HepG2 (cell line): ENCODE results near the gene MAD2L2. TPM values are rescaled to one million over a fixed set of nuclear protein-coding genes. Genes with fewer than 3 reads are reported as not detected.

Experiments used
- CSRNP2 ChIP-seq: sonication (generic); formaldehyde crosslinking; conservative IDR thresholded peaks from 2 replicates; pipeline ENCODE4 v1.8.0; 2022; ENCODE audit warnings: low read depth, missing genetic modification reagents
- FOSL1 ChIP-seq: sonication (generic); formaldehyde crosslinking; IDR thresholded peaks from 2 replicates; pipeline ENCODE4 v1.9.0; 2021; ENCODE audit warnings: missing genetic modification reagents, borderline replicate concordance
- HDAC2 ChIP-seq: sonication (generic); formaldehyde crosslinking; IDR thresholded peaks from 2 replicates; pipeline ENCODE4 v1.4.0; 2020; ENCODE audit warnings: missing genetic modification reagents
- HNRNPUL1 ChIP-seq: fragments of 200-400 bp; formaldehyde crosslinking; IDR thresholded peaks from 2 replicates; pipeline ENCODE4 v1.6.1; 2017; ENCODE audit warnings: low read depth, mild to moderate bottlenecking, low read length, moderate library complexity
- IRF1 ChIP-seq: sonication (generic); formaldehyde crosslinking; IDR thresholded peaks from 2 replicates; pipeline ENCODE4 v1.4.0; 2020; ENCODE audit warnings: low read depth, mild to moderate bottlenecking, missing genetic modification reagents
- ISL2 ChIP-seq: sonication (generic); formaldehyde crosslinking; IDR thresholded peaks from 2 replicates; pipeline ENCODE4 v1.5.0; 2020; ENCODE audit warnings: missing genetic modification reagents
- NFKBIZ ChIP-seq: IDR thresholded peaks from 2 replicates; pipeline ENCODE4 v1.6.1; 2018; ENCODE audit warnings: missing genetic modification reagents, missing compliant biosample characterization
- RBAK ChIP-seq: sonication (generic); formaldehyde crosslinking; IDR thresholded peaks from 2 replicates; pipeline ENCODE4 v1.5.1; 2020; ENCODE audit warnings: mild to moderate bottlenecking, missing genetic modification reagents
- SOX6 ChIP-seq, 2 experiments: fragments of 450-650 bp in 1 of 2; sonication (generic) in 1 of 2; formaldehyde crosslinking in 1 of 2; IDR thresholded peaks; 2 replicates each; pipeline versions ENCODE4 v1.4.0 to v1.6.1; 2017 to 2020; ENCODE audit warnings: antibody characterized with exemption in 1 of 2, mild to moderate bottlenecking in 1 of 2, missing genetic modification reagents in 1 of 2
- ZC3H4 ChIP-seq: sonication (generic); formaldehyde crosslinking; IDR thresholded peaks from 2 replicates; pipeline ENCODE4 v1.4.0; 2020; ENCODE audit warnings: missing genetic modification reagents, borderline replicate concordance
- ZNF280D ChIP-seq: sonication (generic); formaldehyde crosslinking; IDR thresholded peaks from 2 replicates; pipeline ENCODE4 v1.5.1; 2020; ENCODE audit warnings: mild to moderate bottlenecking, missing genetic modification reagents
- polyA plus RNA-seq, 8 experiments: library from polyadenylated mRNA; depleted of rRNA in 3 of 8; stranded (reverse) in 7 of 8; unstranded in 1 of 8; fragments of >200 nt; fragmentation: Illumina TruSeq in 4 of 8; extraction: Trizol in 4 of 8; gene quantifications; 2 replicates each; pipeline versions ENCODE4 v1.2.1 to v1.2.3, GENCODE V29; 2011 to 2016; ENCODE audit warnings: low read depth in 4 of 8, missing spikeins in 1 of 8, mixed read lengths in 1 of 8; ENCODE audit not compliant: insufficient read depth in 1 of 8
- total RNA-seq, 5 experiments: library from RNA; depleted of rRNA; stranded (reverse); fragments of >200 nt; fragmentation: Illumina TruSeq; extraction: Trizol; gene quantifications; 2 replicates each; pipeline ENCODE4 v1.2.3, GENCODE V29; 2016; ENCODE audit warnings: low read depth in 1 of 5
- TF ChIP-seq, protein P1 (sequence below): sonication (generic); formaldehyde crosslinking; IDR thresholded peaks from 2 replicates; pipeline ENCODE4 v1.5.0; 2020; ENCODE audit warnings: missing genetic modification reagents
- TF ChIP-seq, protein P2 (sequence below): sonication (generic); formaldehyde crosslinking; IDR thresholded peaks from 2 replicates; pipeline ENCODE4 v1.5.1; 2020; ENCODE audit warnings: mild to moderate bottlenecking, moderate library complexity, missing genetic modification reagents
- TF ChIP-seq, protein P3 (sequence below): fragments of 450-650 bp; IDR thresholded peaks from 2 replicates; pipeline ENCODE4 v1.6.1; 2017
- TF ChIP-seq, protein P4 (sequence below): sonication (generic); formaldehyde crosslinking; IDR thresholded peaks from 2 replicates; pipeline ENCODE4 v1.5.0; 2020; ENCODE audit warnings: mild to moderate bottlenecking, low read depth, missing genetic modification reagents, borderline replicate concordance
- TF ChIP-seq, protein P5 (sequence below): sonication (generic); formaldehyde crosslinking; IDR thresholded peaks from 2 replicates; pipeline ENCODE4 v1.5.1; 2020; ENCODE audit warnings: missing genetic modification reagents, mild to moderate bottlenecking, borderline replicate concordance

The MAD2L2 gene
- total and polyA plus RNA-seq, 2 of the 13 experiments (the other 11 are each of a cell fraction or from before 2014, with no cell fraction given) = 51.8 to 53.8 TPM

- no peak for TF ChIP-seq ZNF280D (CRISPR knock-in tag)
- no peak for TF ChIP-seq RBAK (CRISPR knock-in tag)
- TF ChIP-seq, protein P1, sequence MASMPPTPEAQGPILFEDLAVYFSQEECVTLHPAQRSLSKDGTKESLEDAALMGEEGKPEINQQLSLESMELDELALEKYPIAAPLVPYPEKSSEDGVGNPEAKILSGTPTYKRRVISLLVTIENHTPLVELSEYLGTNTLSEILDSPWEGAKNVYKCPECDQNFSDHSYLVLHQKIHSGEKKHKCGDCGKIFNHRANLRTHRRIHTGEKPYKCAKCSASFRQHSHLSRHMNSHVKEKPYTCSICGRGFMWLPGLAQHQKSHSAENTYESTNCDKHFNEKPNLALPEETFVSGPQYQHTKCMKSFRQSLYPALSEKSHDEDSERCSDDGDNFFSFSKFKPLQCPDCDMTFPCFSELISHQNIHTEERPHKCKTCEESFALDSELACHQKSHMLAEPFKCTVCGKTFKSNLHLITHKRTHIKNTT (CRISPR knock-in tag) = no peak
- TF ChIP-seq, protein P2, sequence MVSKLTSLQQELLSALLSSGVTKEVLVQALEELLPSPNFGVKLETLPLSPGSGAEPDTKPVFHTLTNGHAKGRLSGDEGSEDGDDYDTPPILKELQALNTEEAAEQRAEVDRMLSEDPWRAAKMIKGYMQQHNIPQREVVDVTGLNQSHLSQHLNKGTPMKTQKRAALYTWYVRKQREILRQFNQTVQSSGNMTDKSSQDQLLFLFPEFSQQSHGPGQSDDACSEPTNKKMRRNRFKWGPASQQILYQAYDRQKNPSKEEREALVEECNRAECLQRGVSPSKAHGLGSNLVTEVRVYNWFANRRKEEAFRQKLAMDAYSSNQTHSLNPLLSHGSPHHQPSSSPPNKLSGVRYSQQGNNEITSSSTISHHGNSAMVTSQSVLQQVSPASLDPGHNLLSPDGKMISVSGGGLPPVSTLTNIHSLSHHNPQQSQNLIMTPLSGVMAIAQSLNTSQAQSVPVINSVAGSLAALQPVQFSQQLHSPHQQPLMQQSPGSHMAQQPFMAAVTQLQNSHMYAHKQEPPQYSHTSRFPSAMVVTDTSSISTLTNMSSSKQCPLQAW (CRISPR knock-in tag) = 0 out of 2 replicates have a peak, but pooled peaks have one; percentile 30
- TF ChIP-seq HNRNPUL1 = no peak
- TF ChIP-seq, protein P3, sequence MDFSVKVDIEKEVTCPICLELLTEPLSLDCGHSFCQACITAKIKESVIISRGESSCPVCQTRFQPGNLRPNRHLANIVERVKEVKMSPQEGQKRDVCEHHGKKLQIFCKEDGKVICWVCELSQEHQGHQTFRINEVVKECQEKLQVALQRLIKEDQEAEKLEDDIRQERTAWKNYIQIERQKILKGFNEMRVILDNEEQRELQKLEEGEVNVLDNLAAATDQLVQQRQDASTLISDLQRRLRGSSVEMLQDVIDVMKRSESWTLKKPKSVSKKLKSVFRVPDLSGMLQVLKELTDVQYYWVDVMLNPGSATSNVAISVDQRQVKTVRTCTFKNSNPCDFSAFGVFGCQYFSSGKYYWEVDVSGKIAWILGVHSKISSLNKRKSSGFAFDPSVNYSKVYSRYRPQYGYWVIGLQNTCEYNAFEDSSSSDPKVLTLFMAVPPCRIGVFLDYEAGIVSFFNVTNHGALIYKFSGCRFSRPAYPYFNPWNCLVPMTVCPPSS = no peak
- TF ChIP-seq SOX6 (IDR thresholded peaks at IDR 0.05) = no peak
- no peak for TF ChIP-seq SOX6 (CRISPR knock-in tag; IDR thresholded peaks at IDR 0.05)
- TF ChIP-seq NFKBIZ = no peak
- no peak for TF ChIP-seq FOSL1 (CRISPR knock-in tag)
- TF ChIP-seq, protein P4, sequence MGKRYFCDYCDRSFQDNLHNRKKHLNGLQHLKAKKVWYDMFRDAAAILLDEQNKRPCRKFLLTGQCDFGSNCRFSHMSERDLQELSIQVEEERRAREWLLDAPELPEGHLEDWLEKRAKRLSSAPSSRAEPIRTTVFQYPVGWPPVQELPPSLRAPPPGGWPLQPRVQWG (CRISPR knock-in tag) = no peak
- TF ChIP-seq ISL2 (CRISPR knock-in tag) = no peak
- no peak for TF ChIP-seq IRF1 (CRISPR knock-in tag)
- no peak for TF ChIP-seq CSRNP2 (CRISPR knock-in tag)
- TF ChIP-seq, protein P5, sequence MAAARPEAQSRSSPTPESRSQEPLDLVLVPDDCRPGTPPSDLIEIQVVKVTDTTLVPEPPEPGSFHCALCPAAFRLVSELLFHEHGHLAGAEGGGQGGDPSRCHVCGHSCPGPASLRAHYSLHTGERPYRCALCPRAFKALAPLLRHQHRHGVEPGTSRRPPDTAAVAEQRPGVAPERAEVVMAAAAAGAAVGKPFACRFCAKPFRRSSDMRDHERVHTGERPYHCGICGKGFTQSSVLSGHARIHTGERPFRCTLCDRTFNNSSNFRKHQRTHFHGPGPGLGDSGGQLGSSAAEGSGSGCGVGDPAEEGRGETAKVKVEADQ (CRISPR knock-in tag) = no peak
- TF ChIP-seq HDAC2 = no peak
- no peak for TF ChIP-seq ZC3H4 (CRISPR knock-in tag)
Observed at GRCh38 chr1:11654137-11654938, 26.6 kb downstream of the MAD2L2 start, which contains the start of the genes FBXO2 and FBXO44 (continued).
